Lower lobe of right lung (tissue), 2 donors: ENCODE results near the gene FHIT. TPM values are rescaled to one million over a fixed set of nuclear protein-coding genes. Genes with fewer than 3 reads are reported as not detected.

Source experiments
- ATAC-seq, 2 donors: fragments of 200-7000 bp; cut with Tn5 transposase; one replicate each; pipeline ENCODE4 v1.9.1; 2020 to 2022; ENCODE audit warnings: mild to moderate bottlenecking in 2 of 2, moderate library complexity in 2 of 2
- DNase-seq: peaks from one replicate; pipeline ENCODE4 v3.0.0-alpha.2; 2020
- H3K27ac ChIP-seq: fragments of 200-600 bp; one replicate; pipeline ENCODE4 v1.8.0; 2022
- H3K27me3 ChIP-seq: fragments of 200-600 bp; one replicate; pipeline ENCODE4 v1.8.0; 2022; ENCODE audit warnings: low read depth
- H3K36me3 ChIP-seq: fragments of 200-600 bp; one replicate; pipeline ENCODE4 v1.8.0; 2022; ENCODE audit warnings: mild to moderate bottlenecking
- H3K4me1 ChIP-seq: fragments of 200-600 bp; one replicate; pipeline ENCODE4 v1.8.0; 2022
- H3K4me3 ChIP-seq: fragments of 200-600 bp; one replicate; pipeline ENCODE4 v1.8.0; 2022; ENCODE audit warnings: mild to moderate bottlenecking
- H3K9me3 ChIP-seq: fragments of 200-600 bp; one replicate; pipeline ENCODE4 v1.8.0; 2022
- intact Hi-C: fragments of 100-400 bp; cut with DNase I; formaldehyde crosslinking; loops from one replicate; pipeline ENCODE4 v1.11.0; 2022
- total RNA-seq: library from RNA; stranded (reverse); fragmentation: NEBNext Ultra II Directional; extraction: Animal tissue kit (Norgen Biotek cat#: 25700); gene quantifications from one replicate; pipeline ENCODE4 v1.2.1, GENCODE V29; 2021
- TF ChIP-seq, protein P1 (sequence below): fragments of 200-600 bp; IDR thresholded peaks from one replicate; pipeline ENCODE4 v1.8.0; 2022; ENCODE audit warnings: antibody characterized with exemption, mild to moderate bottlenecking
- donor health status: DM: no; HTN: yes; CAD: no; lungs with severe emphysema.

FHIT gene
- total RNA-seq, 1 donor from 2014 or later: 10.3 TPM

DNA sequence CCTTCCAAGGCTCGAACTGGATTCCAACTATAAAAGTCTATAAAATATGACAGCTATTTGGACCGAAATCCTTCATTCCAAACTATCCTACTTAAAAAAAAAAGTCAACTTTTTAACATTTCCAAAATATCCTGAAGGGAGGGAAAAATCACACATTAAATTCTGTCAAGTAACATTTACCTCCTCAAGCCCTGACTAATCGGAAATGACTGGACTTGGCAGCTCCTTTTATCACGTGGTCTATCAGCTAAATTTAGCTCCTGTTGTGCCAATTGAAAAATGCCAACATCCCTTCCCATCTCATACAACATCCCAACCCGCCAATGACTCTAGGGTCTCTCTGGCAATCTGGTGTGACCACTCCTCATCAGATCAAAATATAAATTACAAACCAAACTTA, 297.9 kb downstream of the FHIT start:
- Histone ChIP-seq H3K27ac (no peak overlapping the region), H3K9me3 (peaks cover 26% of the 10 kb centered on the region), H3K4me3 (no peak overlapping the region), H3K27me3 (no peaks in the 10 kb centered on the region), H3K4me1 (no peaks in the 10 kb centered on the region), H3K36me3 (no peaks in the 10 kb centered on the region)
- ATAC-seq (no peak), DNase-seq (no peak)
- intact Hi-C loops: no loop called here
- TF ChIP-seq, protein P1, sequence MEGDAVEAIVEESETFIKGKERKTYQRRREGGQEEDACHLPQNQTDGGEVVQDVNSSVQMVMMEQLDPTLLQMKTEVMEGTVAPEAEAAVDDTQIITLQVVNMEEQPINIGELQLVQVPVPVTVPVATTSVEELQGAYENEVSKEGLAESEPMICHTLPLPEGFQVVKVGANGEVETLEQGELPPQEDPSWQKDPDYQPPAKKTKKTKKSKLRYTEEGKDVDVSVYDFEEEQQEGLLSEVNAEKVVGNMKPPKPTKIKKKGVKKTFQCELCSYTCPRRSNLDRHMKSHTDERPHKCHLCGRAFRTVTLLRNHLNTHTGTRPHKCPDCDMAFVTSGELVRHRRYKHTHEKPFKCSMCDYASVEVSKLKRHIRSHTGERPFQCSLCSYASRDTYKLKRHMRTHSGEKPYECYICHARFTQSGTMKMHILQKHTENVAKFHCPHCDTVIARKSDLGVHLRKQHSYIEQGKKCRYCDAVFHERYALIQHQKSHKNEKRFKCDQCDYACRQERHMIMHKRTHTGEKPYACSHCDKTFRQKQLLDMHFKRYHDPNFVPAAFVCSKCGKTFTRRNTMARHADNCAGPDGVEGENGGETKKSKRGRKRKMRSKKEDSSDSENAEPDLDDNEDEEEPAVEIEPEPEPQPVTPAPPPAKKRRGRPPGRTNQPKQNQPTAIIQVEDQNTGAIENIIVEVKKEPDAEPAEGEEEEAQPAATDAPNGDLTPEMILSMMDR: no peak

DNA sequence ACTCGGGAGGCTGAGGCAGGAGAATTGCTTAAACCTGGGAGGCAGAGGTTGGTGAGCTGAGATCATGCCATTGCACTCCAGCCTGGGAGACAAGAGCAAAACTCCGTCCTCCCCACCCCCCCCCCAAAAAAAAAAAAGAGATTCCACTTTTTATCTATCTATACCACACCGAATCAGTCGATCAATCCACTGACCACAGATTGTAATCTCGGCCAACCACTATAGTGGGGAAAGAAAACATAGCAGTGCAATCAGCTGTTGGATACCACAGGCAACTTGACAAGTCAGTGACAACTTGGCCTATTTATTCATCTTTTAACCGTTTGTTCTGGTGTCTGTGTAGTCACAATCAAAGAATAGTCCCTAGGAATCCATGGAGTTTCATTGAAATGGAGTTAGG, 299.2 kb downstream of the FHIT start:
- no peak for DNase-seq
- Histone ChIP-seq H3K4me1 (no peaks in the 10 kb centered on the region), H3K4me3 (no peak overlapping the region), H3K36me3 (no peaks in the 10 kb centered on the region), H3K27me3 (no peaks in the 10 kb centered on the region), H3K9me3 (peaks cover 20% of the 10 kb centered on the region), H3K27ac (no peak overlapping the region)
- intact Hi-C loops: no loop called here
- no peak for ATAC-seq
- TF ChIP-seq, protein P1: no peak

DNA sequence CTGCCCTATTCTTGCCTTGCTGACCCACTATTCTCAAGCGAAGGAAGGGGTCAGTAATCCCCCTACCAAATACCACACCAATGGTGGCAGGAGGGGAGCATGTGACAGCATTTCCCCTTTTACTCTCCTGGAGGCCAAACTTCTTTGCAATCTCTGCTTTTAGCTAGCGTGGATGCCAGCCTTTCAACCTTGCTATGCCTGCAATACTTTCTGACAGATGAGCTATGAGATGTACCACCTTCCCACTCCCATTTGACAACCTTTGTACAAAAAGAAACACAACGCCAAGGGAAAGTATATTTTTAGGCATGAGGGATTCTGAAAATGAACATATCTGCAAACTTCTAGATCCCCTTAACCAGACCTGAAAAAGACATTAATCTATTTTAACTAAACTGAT, 302.1 kb downstream of the FHIT start:
- ATAC-seq (no peak), DNase-seq (no peak)
- no peak overlapping the region for H3K27ac ChIP-seq
- H3K36me3 ChIP-seq: no peaks in the 10 kb centered on the region
- TF ChIP-seq, protein P1: no peak
- intact Hi-C loops: no loop called here
- H3K9me3 ChIP-seq: no peaks in the 10 kb centered on the region
- no peaks in the 10 kb centered on the region for H3K4me1 ChIP-seq
- no peaks in the 10 kb centered on the region for H3K27me3 ChIP-seq
- no peak overlapping the region for H3K4me3 ChIP-seq

DNA sequence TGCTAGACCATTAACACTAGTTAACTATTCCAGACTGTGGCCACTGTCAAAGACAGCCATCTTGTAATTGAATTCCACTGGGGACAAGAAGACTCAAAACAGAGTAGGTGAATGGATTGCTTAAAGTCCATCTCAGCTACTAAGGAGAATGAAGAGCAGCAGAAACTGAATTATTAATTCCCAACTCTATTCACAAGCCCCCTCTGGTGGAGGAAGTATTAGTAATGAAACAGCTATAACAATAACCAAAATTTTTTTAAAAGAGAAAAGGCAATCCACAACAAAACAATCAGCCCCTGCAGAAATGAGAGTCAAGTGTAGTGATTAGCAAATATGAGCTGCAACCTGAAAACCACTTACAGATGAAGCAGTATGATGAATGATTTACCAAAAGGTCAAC, 302.8 kb downstream of the FHIT start:
- no peak for DNase-seq
- Histone ChIP-seq H3K4me1 (no peaks in the 10 kb centered on the region), H3K9me3 (no peaks in the 10 kb centered on the region), H3K36me3 (no peaks in the 10 kb centered on the region), H3K27me3 (no peaks in the 10 kb centered on the region), H3K4me3 (no peak overlapping the region), H3K27ac (no peak overlapping the region)
- TF ChIP-seq, protein P1: no peak
- intact Hi-C loops: no loop called here
- no peak for ATAC-seq

DNA sequence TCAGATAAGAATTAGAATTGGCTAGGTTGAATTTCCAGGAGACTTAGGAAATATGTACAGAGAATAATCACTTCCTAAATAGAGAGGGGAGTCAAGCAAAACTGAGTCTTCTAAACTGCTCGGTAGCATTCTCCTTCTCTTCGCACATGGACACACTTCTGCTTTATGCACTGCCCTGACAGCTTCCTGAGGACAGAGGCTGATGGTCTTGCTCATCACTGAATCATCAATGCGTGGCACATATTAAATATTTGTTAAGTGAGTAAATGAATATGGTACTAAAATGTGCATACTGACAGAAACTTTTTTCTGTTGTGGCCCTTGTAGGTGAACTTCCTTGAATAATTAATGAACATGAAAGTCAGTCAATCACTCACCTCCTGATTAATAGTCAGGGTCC, 315.5 kb downstream of the FHIT start:
- intact Hi-C loops: no loop called here
- Histone ChIP-seq H3K36me3 (no peaks in the 10 kb centered on the region), H3K4me3 (no peak overlapping the region), H3K9me3 (no peaks in the 10 kb centered on the region), H3K4me1 (no peaks in the 10 kb centered on the region), H3K27me3 (no peaks in the 10 kb centered on the region), H3K27ac (no peak overlapping the region)
- TF ChIP-seq, protein P1: no peak
- ATAC-seq (no peak), DNase-seq (no peak)

DNA sequence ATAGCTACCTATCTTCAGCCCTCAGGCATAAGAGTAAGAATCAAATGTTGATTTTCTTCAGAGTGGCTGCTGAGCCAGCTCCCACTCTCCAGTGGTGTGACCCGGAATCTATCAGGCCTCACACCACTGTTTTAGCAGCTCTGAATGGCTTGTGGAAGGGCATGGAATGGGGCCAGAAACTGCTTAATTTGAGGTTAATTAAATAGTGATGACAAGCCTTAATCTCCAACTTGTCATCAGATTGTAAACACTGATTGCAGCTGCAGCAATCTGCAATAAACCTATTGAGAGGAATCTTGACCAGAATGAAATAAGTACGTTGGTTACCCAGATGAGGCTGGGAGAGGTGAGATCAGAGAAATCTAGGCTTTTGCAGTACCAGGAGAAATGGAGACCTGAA, 317.4 kb downstream of the FHIT start:
- H3K9me3 ChIP-seq: no peaks in the 10 kb centered on the region
- no peak overlapping the region for H3K4me3 ChIP-seq
- TF ChIP-seq, protein P1: no peak
- intact Hi-C loops: no loop called here
- no peaks in the 10 kb centered on the region for H3K4me1 ChIP-seq
- DNase-seq: no peak
- no peaks in the 10 kb centered on the region for H3K27me3 ChIP-seq
- no peaks in the 10 kb centered on the region for H3K36me3 ChIP-seq
- no peak overlapping the region for H3K27ac ChIP-seq
- no peak for ATAC-seq
